ENCODE measurements around the gene CCDC185.

GRCh38 chr1:223430236-223430635 is 37.0 kb downstream of the CCDC185 start:
- TF ChIP-seq, protein P1, sequence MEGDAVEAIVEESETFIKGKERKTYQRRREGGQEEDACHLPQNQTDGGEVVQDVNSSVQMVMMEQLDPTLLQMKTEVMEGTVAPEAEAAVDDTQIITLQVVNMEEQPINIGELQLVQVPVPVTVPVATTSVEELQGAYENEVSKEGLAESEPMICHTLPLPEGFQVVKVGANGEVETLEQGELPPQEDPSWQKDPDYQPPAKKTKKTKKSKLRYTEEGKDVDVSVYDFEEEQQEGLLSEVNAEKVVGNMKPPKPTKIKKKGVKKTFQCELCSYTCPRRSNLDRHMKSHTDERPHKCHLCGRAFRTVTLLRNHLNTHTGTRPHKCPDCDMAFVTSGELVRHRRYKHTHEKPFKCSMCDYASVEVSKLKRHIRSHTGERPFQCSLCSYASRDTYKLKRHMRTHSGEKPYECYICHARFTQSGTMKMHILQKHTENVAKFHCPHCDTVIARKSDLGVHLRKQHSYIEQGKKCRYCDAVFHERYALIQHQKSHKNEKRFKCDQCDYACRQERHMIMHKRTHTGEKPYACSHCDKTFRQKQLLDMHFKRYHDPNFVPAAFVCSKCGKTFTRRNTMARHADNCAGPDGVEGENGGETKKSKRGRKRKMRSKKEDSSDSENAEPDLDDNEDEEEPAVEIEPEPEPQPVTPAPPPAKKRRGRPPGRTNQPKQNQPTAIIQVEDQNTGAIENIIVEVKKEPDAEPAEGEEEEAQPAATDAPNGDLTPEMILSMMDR (conservative IDR thresholded peaks at IDR 0.05 in 1 of 2, IDR thresholded peaks at IDR 0.05 in 1 of 2; ENCODE audit: low read depth in 1 of 2, low read length in 2 of 2), result no peak
- no peak for TF ChIP-seq EZH2 (IDR thresholded peaks at IDR 0.05; ENCODE audit: low read length, missing control alignments)
